Endodermal cell (in vitro differentiated cells): ENCODE results near the gene SEMA4G. TPM values are rescaled to one million over a fixed set of nuclear protein-coding genes. Genes with fewer than 3 reads are reported as not detected.
A peak's percentile ranks its signal among the peaks of the same experiment; 100 is the strongest.

Experiments
- DNase-seq: peaks from one replicate; pipeline ENCODE4 v3.0.0-alpha.2; 2017
- H3K27ac ChIP-seq: 2 replicates; pipeline ENCODE4 v1.5.1; 2013; ENCODE audit warnings: mild to moderate bottlenecking, low read depth, low read length, moderate library complexity
- H3K27me3 ChIP-seq: 2 replicates; pipeline ENCODE4 v1.6.1; 2013; ENCODE audit warnings: mild to moderate bottlenecking, low read length, moderate library complexity; ENCODE audit not compliant: insufficient read depth, control insufficient read depth, poor library complexity, severe bottlenecking
- H3K36me3 ChIP-seq: 2 replicates; pipeline ENCODE4 v1.7.0; 2013; ENCODE audit warnings: mild to moderate bottlenecking, low read length, moderate library complexity; ENCODE audit not compliant: control insufficient read depth, insufficient read depth
- H3K4me1 ChIP-seq: one replicate; pipeline ENCODE4 v1.7.0; 2013; ENCODE audit warnings: low read length; ENCODE audit not compliant: control insufficient read depth, insufficient read depth
- H3K4me3 ChIP-seq: 2 replicates; pipeline ENCODE4 v1.5.1; 2013; ENCODE audit warnings: mild to moderate bottlenecking, low read length, moderate library complexity
- H3K9ac ChIP-seq: 2 replicates; pipeline ENCODE4 v1.6.1; 2013; ENCODE audit warnings: mild to moderate bottlenecking, low read length, moderate library complexity; ENCODE audit not compliant: poor library complexity, severe bottlenecking; ENCODE audit errors: extremely low read depth
- H3K9me3 ChIP-seq: 2 replicates; pipeline ENCODE4 v1.6.1; 2013; ENCODE audit warnings: mild to moderate bottlenecking, low read length, moderate library complexity; ENCODE audit not compliant: control insufficient read depth
- H3K27ac Mint-ChIP-seq: 2 replicates; pipeline ENCODE4 v1.8.0; 2020; ENCODE audit warnings: mixed read lengths
- H3K27me3 Mint-ChIP-seq: 2 replicates; pipeline ENCODE4 v1.8.0; 2021; ENCODE audit warnings: mild to moderate bottlenecking, mixed read lengths; ENCODE audit not compliant: insufficient read depth
- H3K36me3 Mint-ChIP-seq: 2 replicates; pipeline ENCODE4 v1.8.0; 2020; ENCODE audit warnings: low read depth, mixed read lengths
- H3K4me1 Mint-ChIP-seq: 2 replicates; pipeline ENCODE4 v1.8.0; 2020; ENCODE audit warnings: mixed read lengths
- H3K4me3 Mint-ChIP-seq: 2 replicates; pipeline ENCODE4 v1.8.0; 2020; ENCODE audit warnings: mild to moderate bottlenecking, moderate library complexity, mixed read lengths
- H3K9me3 Mint-ChIP-seq: 2 replicates; pipeline ENCODE4 v1.8.0; 2020; ENCODE audit warnings: mild to moderate bottlenecking, mixed read lengths
- CTCF ChIP-seq: fragments of 200-600 bp; sonication (generic); conservative IDR thresholded peaks from 2 replicates; pipeline ENCODE4 v1.5.0; 2021; ENCODE audit warnings: antibody characterized with exemption, mild to moderate bottlenecking
- WGBS, 2 experiments: methylation state at CpG; one replicate each; pipeline versions ENCODE4 v1.1.5 to v1.1.7; 2013; ENCODE audit warnings: missing lambda C conversion rate in 2 of 2, mixed read lengths in 1 of 2; ENCODE audit not compliant: insufficient coverage in 1 of 2, insufficient read length in 1 of 2; 5-methylcytosine and 5-hydroxymethylcytosine counted together
- total RNA-seq, 2 donors: library from RNA; stranded (reverse); fragmentation: NEBNext Ultra II Directional in 1 of 2; extraction: Animal tissue kit (Norgen Biotek cat#: 25700) in 1 of 2; gene quantifications; 2 replicates in 1 of 2; 3 replicates in 1 of 2; pipeline ENCODE4 v1.2.1, GENCODE V29; 2021

Gene SEMA4G
- total RNA-seq, 2 donors from 2014 or later: 20.1 to 36.6 TPM

- no peak overlapping the region for H3K27ac Mint-ChIP-seq
Measured at GRCh38 chr10:101011517-101012423, 42.5 kb downstream of the SEMA4G start.

DNA sequence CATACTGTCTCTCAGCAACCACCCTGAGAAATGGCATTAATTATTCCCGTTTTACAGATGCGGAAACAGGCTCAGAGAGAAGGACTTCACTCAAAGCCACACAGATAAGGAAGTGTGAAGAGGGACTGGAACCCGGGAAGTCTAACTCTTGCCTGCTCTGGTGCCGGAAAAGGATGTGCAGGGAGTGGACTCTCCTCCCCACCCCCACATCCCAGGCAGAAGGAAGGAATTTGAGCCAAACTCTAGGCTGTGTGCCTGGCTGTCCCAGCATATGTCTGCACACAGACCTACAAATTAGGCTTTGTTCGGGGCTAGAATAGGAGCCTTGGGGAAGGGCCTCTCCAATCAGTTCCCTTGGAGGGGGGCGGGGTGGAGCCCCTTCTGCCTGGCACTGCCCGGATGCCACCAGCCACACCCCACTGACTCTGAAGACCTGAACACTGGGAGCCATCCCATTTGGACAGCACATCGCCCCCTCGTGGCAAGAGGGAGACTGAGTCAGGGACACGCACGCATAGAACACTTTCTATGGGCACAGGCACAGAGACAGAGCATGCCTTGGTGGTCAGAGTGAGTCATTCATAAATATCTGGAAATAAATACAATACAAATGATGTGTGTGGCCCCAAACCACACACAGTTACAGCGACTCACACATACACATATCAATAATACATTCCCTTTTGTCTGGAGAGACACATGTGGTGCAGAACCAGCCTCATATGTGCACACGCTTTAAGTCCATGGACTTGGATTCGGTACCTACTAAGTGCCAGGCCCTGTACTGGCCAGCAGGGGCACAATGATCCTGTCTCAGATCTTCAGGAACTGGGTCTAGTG, 43.4 kb downstream of the SEMA4G start:
- no peaks in the 10 kb centered on the region for H3K4me1 ChIP-seq
- no peak overlapping the region for H3K9ac ChIP-seq
- peaks cover 27% of the 10 kb centered on the region for H3K27me3 ChIP-seq
- 53 to 62% methylated on average over 6 to 14 of the region's 14 CpGs for WGBS, 2 experiments
- TF ChIP-seq CTCF: peak; percentile 99
- peak; percentile 94 for DNase-seq
- no peak overlapping the region for H3K4me3 ChIP-seq
- no peak overlapping the region for H3K4me3 Mint-ChIP-seq
- H3K36me3 Mint-ChIP-seq: no peaks in the 10 kb centered on the region
- H3K9me3 Mint-ChIP-seq: no peaks in the 10 kb centered on the region
- H3K27me3 Mint-ChIP-seq: peaks cover 35% of the 10 kb centered on the region
- no peak overlapping the region for H3K27ac Mint-ChIP-seq
- H3K4me1 Mint-ChIP-seq: peaks cover 15% of the 10 kb centered on the region
- H3K36me3 ChIP-seq: no peaks in the 10 kb centered on the region
- H3K9me3 ChIP-seq: no peaks in the 10 kb centered on the region
- H3K27ac ChIP-seq: no peak overlapping the region

More at GRCh38 chr10:101011517-101012423, 42.5 kb downstream of the SEMA4G start:
- peaks cover 25% of the 10 kb centered on the region for H3K27me3 Mint-ChIP-seq
- no peaks in the 10 kb centered on the region for H3K9me3 Mint-ChIP-seq
- WGBS, 2 experiments: 77 to 83% methylated on average over 18 to 22 of the region's 22 CpGs
- H3K27me3 ChIP-seq: peaks cover 17% of the 10 kb centered on the region
- H3K4me1 Mint-ChIP-seq: peaks cover 15% of the 10 kb centered on the region
- no peak overlapping the region for H3K27ac ChIP-seq
- no peak overlapping the region for H3K4me3 Mint-ChIP-seq
- H3K4me3 ChIP-seq: no peak overlapping the region
- H3K9ac ChIP-seq: no peak overlapping the region
- no peaks in the 10 kb centered on the region for H3K4me1 ChIP-seq
- H3K9me3 ChIP-seq: no peaks in the 10 kb centered on the region
- no peaks in the 10 kb centered on the region for H3K36me3 ChIP-seq
- no peaks in the 10 kb centered on the region for H3K36me3 Mint-ChIP-seq
- peak; percentile 76 for TF ChIP-seq CTCF
- peak; percentile 81 for DNase-seq

DNA sequence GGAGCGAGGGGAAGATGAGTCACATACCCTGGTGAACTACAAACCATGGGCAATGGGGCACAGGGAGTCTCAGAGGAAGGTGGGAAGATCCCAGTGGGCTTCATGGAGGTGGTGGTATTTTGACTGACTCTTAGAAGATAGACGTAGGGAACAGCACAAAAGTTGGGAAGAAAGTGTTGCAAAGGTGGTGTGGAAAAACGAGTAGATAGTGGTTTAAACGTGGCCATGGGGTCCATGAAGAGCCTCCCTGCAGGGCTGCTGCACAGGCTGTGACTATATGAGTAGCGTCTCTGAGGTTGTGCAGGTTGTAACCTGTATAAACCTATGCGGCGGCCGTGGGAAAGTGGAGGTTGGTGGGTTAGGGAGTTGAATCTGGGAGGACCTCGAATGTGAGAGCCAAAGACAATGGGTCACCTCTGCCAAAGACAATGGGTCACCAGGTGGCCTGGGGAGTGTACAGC, 44.1 kb downstream of the SEMA4G start:
- H3K36me3 Mint-ChIP-seq: no peaks in the 10 kb centered on the region
- no peaks in the 10 kb centered on the region for H3K36me3 ChIP-seq
- H3K27me3 Mint-ChIP-seq: peaks cover 42% of the 10 kb centered on the region
- peaks cover 13% of the 10 kb centered on the region for H3K4me1 Mint-ChIP-seq
- no peaks in the 10 kb centered on the region for H3K4me1 ChIP-seq
- H3K4me3 Mint-ChIP-seq: no peak overlapping the region
- peaks cover 34% of the 10 kb centered on the region for H3K27me3 ChIP-seq
- WGBS, 2 experiments: 51 to 74% methylated on average over 5 to 9 of the region's 9 CpGs
- no peak overlapping the region for H3K27ac ChIP-seq
- H3K4me3 ChIP-seq: no peak overlapping the region
- no peak for DNase-seq
- H3K9me3 ChIP-seq: no peaks in the 10 kb centered on the region
- H3K9me3 Mint-ChIP-seq: no peaks in the 10 kb centered on the region
- peak; percentile 15 for TF ChIP-seq CTCF
- H3K9ac ChIP-seq: no peak overlapping the region
- no peak overlapping the region for H3K27ac Mint-ChIP-seq
